ENCODE data around the gene SORT1.
"Not testable (repeated sequence)": the region's sequence is repeated elsewhere in the genome, so short reads cannot be mapped to it uniquely, and the experiment has no call there.

SORT1 gene

GRCh38 chr1:109307274-109308021 is 90.3 kb downstream of the SORT1 start:
- no peak overlapping the region for H3K27ac ChIP-seq
- H3K36me3 ChIP-seq (ENCODE audit: insufficient read depth, low read length), result no peaks in the 10 kb centered on the region
- DNase-seq (ENCODE audit: low read depth, low spot score), result no peak
- no peaks in the 10 kb centered on the region for H3K9me3 ChIP-seq (ENCODE audit: low read depth, low read length)
- no peak for TF ChIP-seq FOXP2 (optimal IDR thresholded peaks at IDR 0.05; ENCODE audit: control extremely low read depth, extremely low read length, insufficient read depth)
- TF ChIP-seq EZH2 (IDR thresholded peaks at IDR 0.05), result no peak
- TF ChIP-seq POLR2AphosphoS5 (IDR thresholded peaks at IDR 0.05; ENCODE audit: borderline replicate concordance, low read depth, low read length), result no peak
- H3K4me3 ChIP-seq, result no peak overlapping the region
- H3K9ac ChIP-seq (ENCODE audit: insufficient read length), result no peak overlapping the region

- Histone ChIP-seq H3K4me3 (no peak within 1 kb of the TSS), H3K36me3 (ENCODE audit: insufficient read depth, low read length) (no peaks in the 10 kb centered on the region), H3K9me3 (ENCODE audit: low read depth, low read length) (no peaks in the 10 kb centered on the region), H3K9ac (ENCODE audit: insufficient read length) (no peak within 1 kb of the TSS), H3K27ac (no peak within 1 kb of the TSS)
- no peak for TF ChIP-seq FOXP2 (optimal IDR thresholded peaks at IDR 0.05; ENCODE audit: control extremely low read depth, extremely low read length, insufficient read depth)
- no peak for TF ChIP-seq EZH2 (IDR thresholded peaks at IDR 0.05)
- TF ChIP-seq POLR2AphosphoS5 (IDR thresholded peaks at IDR 0.05; ENCODE audit: borderline replicate concordance, low read depth, low read length), result no peak
- DNase-seq (ENCODE audit: low read depth, low spot score), result no peak
Measured at GRCh38 chr1:109306832-109307273, 90.9 kb downstream of the SORT1 start, which contains the start of gene MYBPHL. Gene MYBPHL, minus strand, starts transcription at chr1:109307011. Its CDS starts 20 bp downstream, at chr1:109306991.

GRCh38 chr1:109305991-109306390 is 91.7 kb downstream of the SORT1 start:
- not testable (repeated sequence) for H3K9me3 ChIP-seq (ENCODE audit: low read depth, low read length); DNase-seq (ENCODE audit: low read depth, low spot score); H3K4me3 ChIP-seq; H3K9ac ChIP-seq (ENCODE audit: insufficient read length); H3K27ac ChIP-seq; H3K36me3 ChIP-seq (ENCODE audit: insufficient read depth, low read length)

- Histone ChIP-seq H3K27ac (no peak overlapping the region), H3K4me3 (no peak overlapping the region), H3K36me3 (ENCODE audit: insufficient read depth, low read length) (no peaks in the 10 kb centered on the region), H3K9me3 (ENCODE audit: low read depth, low read length) (no peaks in the 10 kb centered on the region), H3K9ac (ENCODE audit: insufficient read length) (no peak overlapping the region)
- DNase-seq (ENCODE audit: low read depth, low spot score), result no peak
- no peak for TF ChIP-seq EZH2 (IDR thresholded peaks at IDR 0.05)
- TF ChIP-seq POLR2AphosphoS5 (IDR thresholded peaks at IDR 0.05; ENCODE audit: borderline replicate concordance, low read depth, low read length), result no peak
- TF ChIP-seq FOXP2 (optimal IDR thresholded peaks at IDR 0.05; ENCODE audit: control extremely low read depth, extremely low read length, insufficient read depth), result no peak
Measured at GRCh38 chr1:109304226-109304920, 93.3 kb downstream of the SORT1 start.

- no peak overlapping the region for H3K9ac ChIP-seq (ENCODE audit: insufficient read length)
- no peaks in the 10 kb centered on the region for H3K9me3 ChIP-seq (ENCODE audit: low read depth, low read length)
- H3K27ac ChIP-seq, result no peak overlapping the region
- TF ChIP-seq POLR2AphosphoS5 (IDR thresholded peaks at IDR 0.05; ENCODE audit: borderline replicate concordance, low read depth, low read length) (no peak), FOXP2 (optimal IDR thresholded peaks at IDR 0.05; ENCODE audit: control extremely low read depth, extremely low read length, insufficient read depth) (no peak), EZH2 (IDR thresholded peaks at IDR 0.05) (no peak)
- no peak for DNase-seq (ENCODE audit: low read depth, low spot score)
- no peaks in the 10 kb centered on the region for H3K36me3 ChIP-seq (ENCODE audit: insufficient read depth, low read length)
- no peak overlapping the region for H3K4me3 ChIP-seq
Measured at GRCh38 chr1:109301874-109302273, 95.8 kb downstream of the SORT1 start.

GRCh38 chr1:109300650-109301151 is 97.0 kb downstream of the SORT1 start:
- Histone ChIP-seq H3K27ac (no peak overlapping the region), H3K4me3 (no peak overlapping the region), H3K9ac (ENCODE audit: insufficient read length) (no peak overlapping the region)

GRCh38 chr1:109299558-109300343 is 98.0 kb downstream of the SORT1 start:
- Histone ChIP-seq H3K9me3 (ENCODE audit: low read depth, low read length) (no peaks in the 10 kb centered on the region), H3K36me3 (ENCODE audit: insufficient read depth, low read length) (no peaks in the 10 kb centered on the region), H3K4me3 (no peak overlapping the region), H3K27ac (no peak overlapping the region), H3K9ac (ENCODE audit: insufficient read length) (no peak overlapping the region)
- no peak for DNase-seq (ENCODE audit: low read depth, low spot score)
- TF ChIP-seq POLR2AphosphoS5 (IDR thresholded peaks at IDR 0.05; ENCODE audit: borderline replicate concordance, low read depth, low read length), result no peak
- TF ChIP-seq FOXP2 (optimal IDR thresholded peaks at IDR 0.05; ENCODE audit: control extremely low read depth, extremely low read length, insufficient read depth), result no peak
- no peak for TF ChIP-seq EZH2 (IDR thresholded peaks at IDR 0.05)

More at GRCh38 chr1:109300650-109301151, 97.0 kb downstream of the SORT1 start:
- no peak for DNase-seq (ENCODE audit: low read depth, low spot score)
- Histone ChIP-seq H3K36me3 (ENCODE audit: insufficient read depth, low read length) (no peaks in the 10 kb centered on the region), H3K9me3 (ENCODE audit: low read depth, low read length) (no peaks in the 10 kb centered on the region)
- no peak for TF ChIP-seq FOXP2 (optimal IDR thresholded peaks at IDR 0.05; ENCODE audit: control extremely low read depth, extremely low read length, insufficient read depth)
- TF ChIP-seq POLR2AphosphoS5 (IDR thresholded peaks at IDR 0.05; ENCODE audit: borderline replicate concordance, low read depth, low read length), result no peak
- TF ChIP-seq EZH2 (IDR thresholded peaks at IDR 0.05), result no peak
